Liver (tissue), 9 donors: ENCODE results near the gene APOC1. TPM values are rescaled to one million over a fixed set of nuclear protein-coding genes. Genes with fewer than 3 reads are reported as not detected.
A peak's percentile ranks its signal among the peaks of the same experiment; 100 is the strongest.
"Not testable (repeated sequence)": the region's sequence is repeated elsewhere in the genome, so short reads cannot be mapped to it uniquely, and the experiment has no call there.

Experiments
- DNase-seq: peaks from one replicate; pipeline ENCODE4 v3.0.0-alpha.2; 2017; ENCODE audit warnings: low spot score
- H3K27ac ChIP-seq, 2 donors: one replicate each; pipeline ENCODE4 v1.7.0; 2013; ENCODE audit warnings: inconsistent platforms in 2 of 2, low read length in 2 of 2, control low read depth in 1 of 2, low read depth in 1 of 2, mild to moderate bottlenecking in 1 of 2
- H3K27me3 ChIP-seq, 4 donors: one replicate each; pipeline versions ENCODE4 v1.6.1 to v1.7.0; 2013; ENCODE audit warnings: low read length in 3 of 4, inconsistent platforms in 1 of 4, mild to moderate bottlenecking in 1 of 4, moderate library complexity in 1 of 4; ENCODE audit not compliant: control insufficient read depth in 4 of 4, insufficient read depth in 4 of 4
- H3K36me3 ChIP-seq, 4 donors: one replicate each; pipeline versions ENCODE4 v1.6.1 to v1.7.0; 2013; ENCODE audit warnings: low read length in 3 of 4, mild to moderate bottlenecking in 3 of 4, low read depth in 1 of 4, moderate library complexity in 1 of 4; ENCODE audit not compliant: control insufficient read depth in 4 of 4, insufficient read depth in 3 of 4
- H3K4me1 ChIP-seq, 4 donors: one replicate each; pipeline versions ENCODE4 v1.6.1 to v1.7.0; 2013; ENCODE audit warnings: low read length in 3 of 4, mild to moderate bottlenecking in 3 of 4, moderate library complexity in 1 of 4; ENCODE audit not compliant: control insufficient read depth in 4 of 4, insufficient read depth in 4 of 4
- H3K4me3 ChIP-seq, 3 donors: one replicate each; pipeline versions ENCODE4 v1.6.1 to v1.7.0; 2013; ENCODE audit warnings: low read length in 3 of 3, control low read depth in 1 of 3, low read depth in 1 of 3, mild to moderate bottlenecking in 1 of 3
- H3K9ac ChIP-seq, 2 donors: one replicate each; pipeline ENCODE4 v1.7.0; 2013; ENCODE audit warnings: low read length in 2 of 2, mild to moderate bottlenecking in 2 of 2, moderate library complexity in 2 of 2, control low read depth in 1 of 2, low read depth in 1 of 2
- H3K9me3 ChIP-seq, 4 donors: one replicate each; pipeline versions ENCODE4 v1.6.1 to v1.7.0; 2013; ENCODE audit warnings: low read length in 3 of 4; ENCODE audit not compliant: control insufficient read depth in 4 of 4
- ATF3 ChIP-seq: IDR thresholded peaks from 2 replicates; pipeline ENCODE4 v1.6.1; 2016; ENCODE audit warnings: antibody characterized with exemption
- CTCF ChIP-seq: fragments of 150-350 bp; IDR thresholded peaks from 2 replicates; pipeline ENCODE4 v1.5.1; 2017; ENCODE audit warnings: improper control_type of control experiment, low read depth, low read length; ENCODE audit not compliant: missing input control
- EGR1 ChIP-seq, 2 donors: IDR thresholded peaks; 2 replicates each; pipeline ENCODE4 v1.6.1; 2016 to 2018; ENCODE audit warnings: antibody characterized with exemption in 2 of 2, low read depth in 2 of 2
- FOXA1 ChIP-seq: IDR thresholded peaks from 2 replicates; pipeline ENCODE4 v1.6.1; 2016; ENCODE audit warnings: antibody characterized with exemption
- FOXA2 ChIP-seq: IDR thresholded peaks from 2 replicates; pipeline ENCODE4 v1.6.1; 2016; ENCODE audit warnings: antibody characterized with exemption
- GABPA ChIP-seq, 2 donors: IDR thresholded peaks in 1 of 2; conservative IDR thresholded peaks in 1 of 2; 2 replicates each; pipeline ENCODE4 v1.6.1; 2016; ENCODE audit warnings: antibody characterized with exemption in 2 of 2, mild to moderate bottlenecking in 1 of 2, moderate library complexity in 1 of 2
- HNF4A ChIP-seq, 2 donors: conservative IDR thresholded peaks; 2 replicates each; pipeline ENCODE4 v1.6.1; 2016; ENCODE audit warnings: antibody characterized with exemption in 2 of 2, mild to moderate bottlenecking in 2 of 2
- HNF4G ChIP-seq: IDR thresholded peaks from 2 replicates; pipeline ENCODE4 v1.6.1; 2016; ENCODE audit warnings: antibody characterized with exemption
- JUND ChIP-seq, 2 donors: IDR thresholded peaks; 2 replicates each; pipeline ENCODE4 v1.6.1; 2016; ENCODE audit warnings: antibody characterized with exemption in 2 of 2
- MAX ChIP-seq: IDR thresholded peaks from 2 replicates; pipeline ENCODE4 v1.6.1; 2016; ENCODE audit warnings: antibody characterized with exemption
- NR2F2 ChIP-seq: IDR thresholded peaks from 2 replicates; pipeline ENCODE4 v1.6.1; 2016; ENCODE audit warnings: antibody characterized with exemption
- RAD21 ChIP-seq, 2 donors: IDR thresholded peaks; 2 replicates each; pipeline ENCODE4 v1.6.1; 2016; ENCODE audit warnings: antibody characterized with exemption in 2 of 2, mild to moderate bottlenecking in 2 of 2
- REST ChIP-seq: IDR thresholded peaks from 2 replicates; pipeline ENCODE4 v1.6.1; 2016; ENCODE audit warnings: antibody characterized with exemption, mild to moderate bottlenecking
- RXRA ChIP-seq, 2 donors: IDR thresholded peaks; 2 replicates each; pipeline ENCODE4 v1.6.1; 2017 to 2018; ENCODE audit warnings: antibody characterized with exemption in 2 of 2, mild to moderate bottlenecking in 1 of 2
- SP1 ChIP-seq: IDR thresholded peaks from 2 replicates; pipeline ENCODE4 v1.6.1; 2018; ENCODE audit warnings: antibody characterized with exemption, mild to moderate bottlenecking
- TAF1 ChIP-seq: conservative IDR thresholded peaks from 2 replicates; pipeline ENCODE4 v1.6.1; 2016; ENCODE audit warnings: antibody characterized with exemption, mild to moderate bottlenecking
- YY1 ChIP-seq: IDR thresholded peaks from 2 replicates; pipeline ENCODE4 v1.6.1; 2016; ENCODE audit warnings: antibody characterized with exemption, mild to moderate bottlenecking
- ZBTB33 ChIP-seq: IDR thresholded peaks from 2 replicates; pipeline ENCODE4 v1.6.1; 2016; ENCODE audit warnings: antibody characterized with exemption
- WGBS: extraction: QIAGEN DNeasy Blood & Tissue Kit; methylation state at CpG from one replicate; pipeline ENCODE4 v1.1.7; 2013; 5-methylcytosine and 5-hydroxymethylcytosine counted together
- polyA plus RNA-seq, 2 donors: library from polyadenylated mRNA; stranded (reverse) in 1 of 2; unstranded in 1 of 2; fragments of 200-250 nt in 1 of 2; fragments of >200 nt in 1 of 2; fragmentation: Nextera tagmentation in 1 of 2; extraction: Ambion mirVana in 1 of 2; gene quantifications; one replicate each; pipeline versions ENCODE4 v1.2.1 to v1.2.3, GENCODE V29; 2013 to 2015
- total RNA-seq, 2 donors: library from RNA; depleted of rRNA; stranded (reverse); fragments of >200 nt; gene quantifications; one replicate each; pipeline ENCODE4 v1.2.3, GENCODE V29; 2014
- donor health status: healthy.
- donor health status: healthy.
- donor health status: healthy.
- donor health status: healthy.
- donor health status: healthy.

APOC1 gene
- total and polyA plus RNA-seq, 4 donors: 612 to 10,095 (median 2,966) TPM

GRCh38 chr19:44924243-44924725 is 9.9 kb downstream of the APOC1 start (continued):
- TF ChIP-seq SP1: peak; percentile 99

- TF ChIP-seq RXRA (IDR thresholded peaks at IDR 0.05): peak; percentile 98 to 99
- TF ChIP-seq SP1: peak; percentile 89
- TF ChIP-seq NR2F2: peak; percentile 63
- TF ChIP-seq TAF1: no peak
- peak; percentile 82 for TF ChIP-seq ZBTB33
- TF ChIP-seq HNF4G: peak; percentile 36
- TF ChIP-seq HNF4A (conservative IDR thresholded peaks at IDR 0.05): peak; percentile 79 to 86
- peak; percentile 27 to 68 for TF ChIP-seq RAD21 (IDR thresholded peaks at IDR 0.05)
- peak in 1 of 2 donors; percentile 65 for TF ChIP-seq EGR1 (IDR thresholded peaks at IDR 0.05; ENCODE audit: low read depth in 2 of 2)
- peak; percentile 38 for TF ChIP-seq ATF3
- TF ChIP-seq GABPA (IDR thresholded peaks at IDR 0.05 in 1 of 2, conservative IDR thresholded peaks at IDR 0.05 in 1 of 2): no peak
- peak in 1 of 2 donors; percentile 80 for TF ChIP-seq JUND (IDR thresholded peaks at IDR 0.05)
- TF ChIP-seq YY1: peak; percentile 52
- peak; percentile 39 for TF ChIP-seq REST
- no peak for TF ChIP-seq CTCF
- peak; percentile 88 for TF ChIP-seq MAX
- peak; percentile 31 for TF ChIP-seq FOXA2
- no peak for TF ChIP-seq FOXA1
- Histone ChIP-seq H3K4me3 (no peak overlapping the region), H3K27me3 (no peaks in the 10 kb centered on the region), H3K9me3 (no peaks in the 10 kb centered on the region), H3K36me3 (no peaks in the 10 kb centered on the region), H3K4me1 (peaks cover 22 to 54% (median 43%) of the 10 kb centered on the region in 4 donors), H3K27ac (peak overlapping the region; percentile 94 to 95), H3K9ac (no peak overlapping the region)
- 15% methylated on average over 8 of the region's 8 CpGs for whole genome bisulfite sequencing
- peak; percentile 75 for DNase-seq
These were observed 10.9 kb downstream of the APOC1 start for GRCh38 chr19:44925114-44925891.

- not testable (repeated sequence) for H3K9me3 ChIP-seq
These were observed 12.1 kb downstream of the APOC1 start for GRCh38 chr19:44926245-44927077.

More at GRCh38 chr19:44926245-44927077, 12.1 kb downstream of the APOC1 start:
- not testable (repeated sequence) for DNase-seq, H3K27me3 ChIP-seq, H3K36me3 ChIP-seq
- peak overlapping the region in 2 of 3 donors; percentile 38 to 63 for H3K4me3 ChIP-seq
- peak overlapping the region; percentile 94 to 95 for H3K27ac ChIP-seq
- WGBS: 29% methylated on average over 18 of the region's 19 CpGs
- H3K4me1 ChIP-seq: peaks cover 25 to 63% (median 46%) of the 10 kb centered on the region in 4 donors
- H3K9ac ChIP-seq: peak overlapping the region in 1 of 2 donors; percentile 59
